Bronchial epithelial cell (primary cell): ENCODE measurements around the gene STARD7. TPM values are rescaled to one million over a fixed set of nuclear protein-coding genes. Genes with fewer than 3 reads are reported as not detected.

ENCODE experiments used
- DNase-seq: peaks from one replicate; pipeline ENCODE4 v3.0.0-alpha.2; 2010; ENCODE audit warnings: low read depth
- FAIRE-seq: peaks from 2 replicates; lab custom pipeline; 2011; peaks lifted over from hg19 to GRCh38; lab: Jason Lieb, UNC
- H3K27me3 ChIP-seq: 2 replicates; pipeline ENCODE4 v1.5.1; 2011; ENCODE audit warnings: low read length; ENCODE audit not compliant: control insufficient read depth, insufficient read depth
- H3K36me3 ChIP-seq: 2 replicates; pipeline ENCODE4 v1.5.1; 2011; ENCODE audit warnings: low read length; ENCODE audit not compliant: control insufficient read depth, insufficient read depth
- H3K4me3 ChIP-seq: 2 replicates; pipeline ENCODE4 v1.5.1; 2011; ENCODE audit warnings: mild to moderate bottlenecking, low read depth, low read length, control low read depth
- total RNA-seq: library from RNA; depleted of rRNA; stranded (reverse); fragments of >200 nt; gene quantifications from 2 replicates; pipeline ENCODE4 v1.2.1, GENCODE V29; 2014
- TF ChIP-seq, protein P1 (sequence below): IDR thresholded peaks from 2 replicates; pipeline ENCODE4 v1.5.1; 2011; ENCODE audit warnings: mild to moderate bottlenecking, moderate library complexity, low read length, control low read depth, inconsistent platforms; ENCODE audit not compliant: insufficient read depth, severe bottlenecking

The STARD7 gene
- total RNA-seq, 1 donor from 2014 or later: 93.7 TPM

DNA sequence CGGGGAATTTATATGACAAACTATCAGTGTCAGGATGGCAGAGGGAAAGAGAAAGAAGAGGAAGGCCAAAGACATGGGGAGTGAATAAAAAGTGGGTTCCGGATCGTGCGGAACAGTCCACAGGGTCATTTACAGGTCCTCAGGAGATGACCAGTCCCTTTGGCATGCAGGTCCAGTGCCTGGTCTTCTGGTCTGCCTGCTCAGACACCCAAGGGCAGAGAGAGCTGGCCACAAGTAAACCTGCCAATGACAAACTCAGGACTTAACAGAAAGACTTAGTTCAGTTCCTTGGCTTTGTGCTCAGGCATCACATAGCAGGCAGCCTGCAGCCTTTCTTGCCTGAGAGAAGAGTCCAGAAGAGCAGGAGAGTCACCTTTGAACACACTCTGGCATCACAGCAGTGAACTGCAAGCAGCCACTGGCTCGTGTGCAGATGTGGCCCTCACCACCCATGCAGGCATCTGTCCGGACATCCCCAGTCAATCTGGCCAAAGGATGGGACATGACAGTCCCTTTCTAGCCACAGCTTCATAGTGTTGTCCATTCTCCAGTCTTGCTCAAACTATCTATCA is 43.2 kb upstream of the STARD7 start:
- TF ChIP-seq, protein P1, sequence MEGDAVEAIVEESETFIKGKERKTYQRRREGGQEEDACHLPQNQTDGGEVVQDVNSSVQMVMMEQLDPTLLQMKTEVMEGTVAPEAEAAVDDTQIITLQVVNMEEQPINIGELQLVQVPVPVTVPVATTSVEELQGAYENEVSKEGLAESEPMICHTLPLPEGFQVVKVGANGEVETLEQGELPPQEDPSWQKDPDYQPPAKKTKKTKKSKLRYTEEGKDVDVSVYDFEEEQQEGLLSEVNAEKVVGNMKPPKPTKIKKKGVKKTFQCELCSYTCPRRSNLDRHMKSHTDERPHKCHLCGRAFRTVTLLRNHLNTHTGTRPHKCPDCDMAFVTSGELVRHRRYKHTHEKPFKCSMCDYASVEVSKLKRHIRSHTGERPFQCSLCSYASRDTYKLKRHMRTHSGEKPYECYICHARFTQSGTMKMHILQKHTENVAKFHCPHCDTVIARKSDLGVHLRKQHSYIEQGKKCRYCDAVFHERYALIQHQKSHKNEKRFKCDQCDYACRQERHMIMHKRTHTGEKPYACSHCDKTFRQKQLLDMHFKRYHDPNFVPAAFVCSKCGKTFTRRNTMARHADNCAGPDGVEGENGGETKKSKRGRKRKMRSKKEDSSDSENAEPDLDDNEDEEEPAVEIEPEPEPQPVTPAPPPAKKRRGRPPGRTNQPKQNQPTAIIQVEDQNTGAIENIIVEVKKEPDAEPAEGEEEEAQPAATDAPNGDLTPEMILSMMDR: no peak
- FAIRE-seq (no peak), DNase-seq (no peak)
- no peaks in the 10 kb centered on the region for H3K27me3 ChIP-seq
- H3K4me3 ChIP-seq: no peak overlapping the region
- H3K36me3 ChIP-seq: peaks cover 8% of the 10 kb centered on the region

DNA sequence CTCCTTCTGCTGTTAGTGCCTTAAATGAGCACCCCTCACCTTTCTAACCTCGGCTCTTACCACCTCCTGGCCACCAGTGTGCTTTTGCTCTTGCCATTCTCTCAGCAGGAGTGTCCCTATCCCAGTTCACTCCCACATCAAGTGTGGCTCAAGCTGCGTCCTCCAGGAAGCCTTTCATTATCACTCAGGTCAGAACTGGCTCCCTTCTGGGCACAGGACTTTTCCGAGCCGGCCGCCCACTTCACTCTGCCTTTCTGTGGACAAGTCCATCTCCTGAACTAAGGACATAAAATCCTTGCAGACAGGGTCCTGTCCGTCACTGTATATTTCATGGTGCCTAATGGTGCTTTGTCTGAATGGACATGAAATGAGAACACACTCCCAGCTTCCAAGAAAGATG is 41.6 kb upstream of the STARD7 start:
- Histone ChIP-seq H3K36me3 (peaks cover 8% of the 10 kb centered on the region), H3K4me3 (no peak overlapping the region), H3K27me3 (no peaks in the 10 kb centered on the region)
- no peak for FAIRE-seq
- TF ChIP-seq, protein P1: no peak
- DNase-seq: no peak

DNA sequence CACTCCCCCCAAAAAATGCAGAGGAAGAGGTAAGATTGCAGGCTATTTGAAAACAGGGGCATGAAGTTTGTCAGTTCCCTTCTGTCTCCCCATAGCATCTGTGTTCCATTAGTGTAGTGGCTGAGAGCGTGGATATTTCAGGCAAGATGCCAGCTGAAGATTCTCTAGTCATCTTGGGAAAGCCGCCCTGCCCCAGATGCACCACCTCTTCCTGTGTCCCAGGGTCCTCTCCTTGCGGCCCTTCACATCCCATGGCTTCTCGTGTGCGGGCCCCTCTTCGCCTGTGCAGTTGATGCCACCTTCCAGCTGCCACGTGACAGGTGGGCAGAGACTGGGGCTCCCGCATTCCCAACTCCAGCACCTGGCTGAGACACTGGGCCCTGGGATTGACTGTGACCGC is 41.0 kb upstream of the STARD7 start:
- no peak overlapping the region for H3K4me3 ChIP-seq
- FAIRE-seq: no peak
- H3K36me3 ChIP-seq: peaks cover 7% of the 10 kb centered on the region

DNA sequence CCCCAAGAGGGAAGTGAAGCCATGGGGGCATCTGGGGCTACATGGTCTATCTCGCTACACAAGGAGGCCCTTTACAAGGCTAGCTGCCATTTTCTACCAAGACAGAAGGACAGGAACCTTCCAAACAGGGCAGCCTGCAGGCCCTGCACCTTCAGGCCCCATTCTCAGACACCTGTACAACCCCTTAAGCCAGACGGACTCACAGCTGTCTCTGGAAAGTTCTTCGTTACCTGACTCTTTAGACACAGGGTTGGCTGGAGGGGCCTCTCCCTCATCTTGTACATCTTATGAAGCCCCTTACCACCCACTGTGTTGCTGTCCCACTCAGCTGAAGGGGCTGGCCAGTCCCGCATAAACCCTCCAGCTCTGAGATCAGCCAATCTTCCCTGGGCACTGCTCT is 40.0 kb upstream of the STARD7 start:
- Histone ChIP-seq H3K36me3 (peaks cover 5% of the 10 kb centered on the region), H3K27me3 (no peaks in the 10 kb centered on the region), H3K4me3 (no peak overlapping the region)
- DNase-seq (no peak), FAIRE-seq (no peak)
- TF ChIP-seq, protein P1: no peak

More for the DNA sequence above, 41.0 kb upstream of the STARD7 start:
- DNase-seq: no peak
- TF ChIP-seq, protein P1: no peak
- H3K27me3 ChIP-seq: no peaks in the 10 kb centered on the region

DNA sequence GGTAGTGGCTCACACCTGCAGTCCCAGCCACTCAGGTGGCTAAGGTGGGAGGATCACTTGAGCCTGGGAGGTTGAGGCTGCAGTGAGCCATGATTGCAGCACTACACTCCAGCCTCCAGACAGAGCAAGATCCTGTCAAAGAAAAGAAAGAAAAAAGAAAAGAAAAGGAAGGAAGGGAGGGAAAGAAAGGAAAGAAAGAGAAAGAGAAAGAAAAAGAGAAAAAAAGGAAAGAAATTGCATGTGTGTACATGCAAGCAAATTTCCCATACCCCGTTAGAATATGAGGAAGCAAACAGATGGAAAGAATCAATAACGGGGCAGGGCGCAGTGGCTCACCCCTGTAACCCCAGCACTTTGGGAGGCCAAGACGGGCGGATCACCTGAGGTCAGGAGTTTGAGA is 39.3 kb upstream of the STARD7 start:
- DNase-seq (no peak), FAIRE-seq (no peak)
- TF ChIP-seq, protein P1: no peak
- Histone ChIP-seq H3K36me3 (no peaks in the 10 kb centered on the region), H3K27me3 (no peaks in the 10 kb centered on the region), H3K4me3 (no peak overlapping the region)

DNA sequence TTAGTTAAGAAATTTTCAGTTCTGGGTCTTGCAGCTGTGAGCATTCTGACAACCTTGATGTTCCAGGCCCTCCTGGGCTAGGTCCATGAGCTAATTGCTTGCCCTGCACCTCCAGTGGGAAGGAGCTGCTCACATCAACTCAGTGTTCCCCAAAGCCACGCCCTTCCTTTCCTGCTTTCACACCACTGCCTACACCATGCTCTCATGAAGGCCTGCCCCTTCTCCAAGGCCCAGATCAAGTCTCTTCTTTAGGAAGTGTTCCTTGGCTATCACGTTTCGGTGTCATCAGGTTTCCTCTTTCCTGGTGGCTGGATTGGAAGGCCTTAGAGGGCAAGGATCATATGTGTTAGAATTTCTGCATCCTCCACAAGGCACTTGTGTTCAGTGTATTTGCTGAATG is 38.4 kb upstream of the STARD7 start:
- no peak for FAIRE-seq
- TF ChIP-seq, protein P1: no peak

More for the DNA sequence above, 38.4 kb upstream of the STARD7 start:
- Histone ChIP-seq H3K4me3 (no peak overlapping the region), H3K36me3 (no peaks in the 10 kb centered on the region), H3K27me3 (no peaks in the 10 kb centered on the region)
- no peak for DNase-seq
